ENCODE results near the gene STK32C.

Gene STK32C

DNA sequence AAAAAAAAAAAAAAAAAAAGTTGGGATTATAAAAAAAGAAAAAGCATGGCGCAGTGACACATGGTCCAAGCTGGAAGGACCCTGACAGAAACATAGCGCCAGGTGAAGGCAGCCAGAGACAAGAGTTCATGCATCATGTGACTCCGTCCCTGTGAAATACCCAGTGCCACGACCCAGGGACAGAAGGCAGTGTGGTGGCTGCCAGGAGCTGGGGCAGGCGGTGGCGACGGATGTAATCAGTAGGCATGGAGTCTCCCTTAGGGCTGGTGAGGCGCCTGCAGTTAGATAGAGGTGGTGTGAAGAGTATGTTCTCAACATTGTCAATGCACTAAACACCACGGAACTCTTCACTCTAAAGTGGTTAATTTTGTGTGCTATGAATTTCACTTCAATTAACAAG is 43.9 kb downstream of the STK32C start:
- TF ChIP-seq, protein P1, sequence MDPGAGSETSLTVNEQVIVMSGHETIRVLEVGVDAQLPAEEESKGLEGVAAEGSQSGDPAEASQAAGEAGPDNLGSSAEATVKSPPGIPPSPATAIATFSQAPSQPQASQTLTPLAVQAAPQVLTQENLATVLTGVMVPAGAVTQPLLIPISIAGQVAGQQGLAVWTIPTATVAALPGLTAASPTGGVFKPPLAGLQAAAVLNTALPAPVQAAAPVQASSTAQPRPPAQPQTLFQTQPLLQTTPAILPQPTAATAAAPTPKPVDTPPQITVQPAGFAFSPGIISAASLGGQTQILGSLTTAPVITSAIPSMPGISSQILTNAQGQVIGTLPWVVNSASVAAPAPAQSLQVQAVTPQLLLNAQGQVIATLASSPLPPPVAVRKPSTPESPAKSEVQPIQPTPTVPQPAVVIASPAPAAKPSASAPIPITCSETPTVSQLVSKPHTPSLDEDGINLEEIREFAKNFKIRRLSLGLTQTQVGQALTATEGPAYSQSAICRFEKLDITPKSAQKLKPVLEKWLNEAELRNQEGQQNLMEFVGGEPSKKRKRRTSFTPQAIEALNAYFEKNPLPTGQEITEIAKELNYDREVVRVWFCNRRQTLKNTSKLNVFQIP (CRISPR knock-in tag; IDR thresholded peaks at IDR 0.05; ENCODE audit: borderline replicate concordance, low read depth): no peak
- TF ChIP-seq PATZ1 (CRISPR knock-in tag; IDR thresholded peaks at IDR 0.05; ENCODE audit: borderline replicate concordance): no peak
- TF ChIP-seq BACH2 (CRISPR knock-in tag; IDR thresholded peaks at IDR 0.05; ENCODE audit: borderline replicate concordance): no peak
- TF ChIP-seq ZNF70 (CRISPR knock-in tag; IDR thresholded peaks at IDR 0.05): no peak
- TF ChIP-seq ZNF565 (CRISPR knock-in tag; conservative IDR thresholded peaks at IDR 0.05; ENCODE audit: low read depth): no peak
- TF ChIP-seq, protein P2, sequence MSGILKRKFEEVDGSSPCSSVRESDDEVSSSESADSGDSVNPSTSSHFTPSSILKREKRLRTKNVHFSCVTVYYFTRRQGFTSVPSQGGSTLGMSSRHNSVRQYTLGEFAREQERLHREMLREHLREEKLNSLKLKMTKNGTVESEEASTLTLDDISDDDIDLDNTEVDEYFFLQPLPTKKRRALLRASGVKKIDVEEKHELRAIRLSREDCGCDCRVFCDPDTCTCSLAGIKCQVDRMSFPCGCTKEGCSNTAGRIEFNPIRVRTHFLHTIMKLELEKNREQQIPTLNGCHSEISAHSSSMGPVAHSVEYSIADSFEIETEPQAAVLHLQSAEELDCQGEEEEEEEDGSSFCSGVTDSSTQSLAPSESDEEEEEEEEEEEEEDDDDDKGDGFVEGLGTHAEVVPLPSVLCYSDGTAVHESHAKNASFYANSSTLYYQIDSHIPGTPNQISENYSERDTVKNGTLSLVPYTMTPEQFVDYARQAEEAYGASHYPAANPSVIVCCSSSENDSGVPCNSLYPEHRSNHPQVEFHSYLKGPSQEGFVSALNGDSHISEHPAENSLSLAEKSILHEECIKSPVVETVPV (CRISPR knock-in tag; IDR thresholded peaks at IDR 0.05): no peak
- TF ChIP-seq CSDC2 (CRISPR knock-in tag; IDR thresholded peaks at IDR 0.05): no peak
- TF ChIP-seq TCF4 (CRISPR knock-in tag; IDR thresholded peaks at IDR 0.05; ENCODE audit: borderline replicate concordance): no peak
- no peak for TF ChIP-seq ESRRG (CRISPR knock-in tag; IDR thresholded peaks at IDR 0.05)
- TF ChIP-seq ZC3H10 (CRISPR knock-in tag; IDR thresholded peaks at IDR 0.05): no peak
- no peak for TF ChIP-seq TOX (CRISPR knock-in tag; IDR thresholded peaks at IDR 0.05; ENCODE audit: borderline replicate concordance)
- TF ChIP-seq ZFP30 (CRISPR knock-in tag; IDR thresholded peaks at IDR 0.05): no peak
- ATAC-seq: no peak

DNA sequence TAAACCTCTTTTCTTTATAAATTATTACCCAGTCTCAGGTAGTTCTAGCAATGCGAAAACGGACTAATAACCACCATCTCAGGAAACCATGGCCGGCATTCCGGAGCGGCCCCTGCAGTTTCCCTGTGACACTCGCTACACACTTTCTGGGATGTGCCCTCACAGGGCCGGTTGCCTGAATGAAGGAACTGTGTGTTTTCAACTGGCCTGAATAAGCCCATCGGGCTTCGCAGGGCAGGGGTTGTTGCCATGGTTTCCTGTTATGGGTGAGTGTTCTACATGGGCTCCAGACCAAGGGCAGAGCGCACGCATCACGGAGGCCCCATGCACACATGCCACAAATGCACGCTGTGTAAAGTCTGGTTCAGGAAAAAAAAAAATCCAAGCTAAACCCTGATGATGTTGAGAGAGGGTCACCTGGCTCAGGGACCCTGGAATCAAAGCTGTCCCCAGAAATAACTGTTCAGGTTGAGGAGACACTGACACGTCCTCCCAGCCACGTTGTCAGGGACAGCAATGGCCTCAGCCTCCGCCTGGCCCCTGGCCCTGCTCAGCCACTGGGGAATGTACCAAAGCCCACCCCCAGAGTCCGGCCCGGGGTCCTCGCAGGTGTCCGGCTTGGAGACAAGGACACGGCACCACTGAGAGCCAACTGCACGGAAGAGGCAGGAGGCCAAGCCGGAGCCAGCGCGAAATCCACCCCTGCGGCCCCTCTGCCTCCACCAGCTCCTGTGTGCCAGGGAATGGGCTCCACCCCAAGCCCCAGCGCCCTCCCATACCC is 47.9 kb downstream of the STK32C start:
- TF ChIP-seq ARNTL (CRISPR knock-in tag; IDR thresholded peaks at IDR 0.05; ENCODE audit: borderline replicate concordance, low read depth) (no peak), SNAI2 (CRISPR knock-in tag; IDR thresholded peaks at IDR 0.05) (no peak), ZFP3 (CRISPR knock-in tag; IDR thresholded peaks at IDR 0.05) (no peak), ZFP30 (CRISPR knock-in tag; IDR thresholded peaks at IDR 0.05) (no peak), RARB (CRISPR knock-in tag; IDR thresholded peaks at IDR 0.05) (no peak), BACH2 (CRISPR knock-in tag; IDR thresholded peaks at IDR 0.05; ENCODE audit: borderline replicate concordance) (no peak), ISL1 (CRISPR knock-in tag; IDR thresholded peaks at IDR 0.05) (no peak)
- TF ChIP-seq, protein P3, sequence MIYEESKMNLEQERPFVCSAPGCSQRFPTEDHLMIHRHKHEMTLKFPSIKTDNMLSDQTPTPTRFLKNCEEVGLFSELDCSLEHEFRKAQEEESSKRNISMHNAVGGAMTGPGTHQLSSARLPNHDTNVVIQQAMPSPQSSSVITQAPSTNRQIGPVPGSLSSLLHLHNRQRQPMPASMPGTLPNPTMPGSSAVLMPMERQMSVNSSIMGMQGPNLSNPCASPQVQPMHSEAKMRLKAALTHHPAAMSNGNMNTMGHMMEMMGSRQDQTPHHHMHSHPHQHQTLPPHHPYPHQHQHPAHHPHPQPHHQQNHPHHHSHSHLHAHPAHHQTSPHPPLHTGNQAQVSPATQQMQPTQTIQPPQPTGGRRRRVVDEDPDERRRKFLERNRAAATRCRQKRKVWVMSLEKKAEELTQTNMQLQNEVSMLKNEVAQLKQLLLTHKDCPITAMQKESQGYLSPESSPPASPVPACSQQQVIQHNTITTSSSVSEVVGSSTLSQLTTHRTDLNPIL (CRISPR knock-in tag; IDR thresholded peaks at IDR 0.05; ENCODE audit: low read depth): no peak
- TF ChIP-seq, protein P2 (CRISPR knock-in tag; IDR thresholded peaks at IDR 0.05): no peak
- no peak for ATAC-seq

DNA sequence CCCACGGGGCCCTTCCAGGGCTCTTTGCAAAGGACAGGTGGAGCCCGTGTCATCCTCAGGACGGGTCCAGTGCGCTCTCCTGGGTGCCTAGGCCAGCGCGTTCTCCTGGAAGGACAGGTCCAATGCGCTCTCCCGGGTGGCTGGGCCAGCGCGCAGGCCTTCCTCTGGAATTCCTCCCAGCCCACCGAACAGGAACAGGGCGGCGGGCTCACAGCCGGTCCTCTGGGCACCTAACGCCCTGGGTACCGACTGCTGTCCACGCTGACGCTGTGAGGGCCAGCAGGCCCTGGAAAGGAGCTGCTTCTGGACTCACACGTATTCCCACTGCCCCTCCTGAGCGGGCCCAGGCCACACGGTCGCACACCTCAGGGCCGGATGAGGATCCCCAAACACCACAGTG is 49.3 kb downstream of the STK32C start:
- ATAC-seq: no peak
- TF ChIP-seq, protein P3 (CRISPR knock-in tag; IDR thresholded peaks at IDR 0.05; ENCODE audit: low read depth): no peak
- TF ChIP-seq TSHZ2 (CRISPR knock-in tag; IDR thresholded peaks at IDR 0.05): no peak
- no peak for TF ChIP-seq CSDC2 (CRISPR knock-in tag; IDR thresholded peaks at IDR 0.05)
- no peak for TF ChIP-seq PATZ1 (CRISPR knock-in tag; IDR thresholded peaks at IDR 0.05; ENCODE audit: borderline replicate concordance)
- no peak for TF ChIP-seq ESRRG (CRISPR knock-in tag; IDR thresholded peaks at IDR 0.05)
- TF ChIP-seq OSR1 (CRISPR knock-in tag; IDR thresholded peaks at IDR 0.05): no peak
- TF ChIP-seq TOX (CRISPR knock-in tag; IDR thresholded peaks at IDR 0.05; ENCODE audit: borderline replicate concordance): no peak
- TF ChIP-seq, protein P2 (CRISPR knock-in tag; IDR thresholded peaks at IDR 0.05): no peak
- TF ChIP-seq BACH2 (CRISPR knock-in tag; IDR thresholded peaks at IDR 0.05; ENCODE audit: borderline replicate concordance): no peak
- no peak for TF ChIP-seq ZFP30 (CRISPR knock-in tag; IDR thresholded peaks at IDR 0.05)

Data from SK-N-SH treated with all-trans-retinoic acid at 6 μM for 48 hours (cell line).